Coronary artery (tissue), 2 donors: ENCODE data around the gene KLHDC4.

Experiments used
- DNase-seq: peaks from one replicate; pipeline ENCODE4 v3.0.0-alpha.2; 2017; ENCODE audit warnings: low spot score
- H3K27ac ChIP-seq, 2 donors: fragments of 200-600 bp; sonication (generic); one replicate each; pipeline ENCODE4 v1.5.1; 2016 to 2019
- H3K4me3 ChIP-seq: fragments of 200-600 bp; sonication (generic); 2 replicates; pipeline ENCODE4 v1.5.1; 2016; ENCODE audit warnings: mild to moderate bottlenecking, moderate library complexity
- TF ChIP-seq, protein P1 (sequence below): fragments of 200-600 bp; sonication (generic); IDR thresholded peaks from one replicate; pipeline ENCODE4 v1.5.1; 2019; ENCODE audit warnings: antibody characterized with exemption

Gene KLHDC4

DNA sequence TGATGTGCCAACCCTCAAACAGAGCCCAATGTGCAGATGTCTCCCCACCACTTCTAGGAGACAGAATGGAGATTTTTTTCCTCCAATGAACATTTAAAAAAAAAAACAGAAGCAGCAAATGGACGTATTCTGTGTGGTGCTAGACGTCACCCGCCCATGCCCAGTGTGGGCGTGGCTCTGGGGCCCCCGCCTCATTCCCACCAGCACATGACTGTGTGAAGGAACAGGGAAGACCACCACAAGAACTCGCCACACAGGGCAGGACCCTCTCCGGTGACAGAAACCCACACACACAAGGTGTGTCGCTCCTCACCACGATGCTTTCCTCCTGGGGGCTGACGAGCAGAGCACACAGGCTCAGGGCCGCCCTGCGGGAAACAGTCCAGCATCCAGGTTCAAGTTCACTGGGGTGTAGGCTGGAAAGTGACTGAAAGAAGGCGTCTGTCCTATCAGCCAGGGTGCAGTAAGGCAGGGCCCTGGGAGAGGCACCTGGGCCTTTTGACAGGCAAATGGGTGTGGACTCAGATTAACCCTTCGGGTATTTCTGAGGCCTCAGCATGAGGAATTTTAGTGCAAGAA, 53.5 kb downstream of the KLHDC4 start:
- TF ChIP-seq, protein P1, sequence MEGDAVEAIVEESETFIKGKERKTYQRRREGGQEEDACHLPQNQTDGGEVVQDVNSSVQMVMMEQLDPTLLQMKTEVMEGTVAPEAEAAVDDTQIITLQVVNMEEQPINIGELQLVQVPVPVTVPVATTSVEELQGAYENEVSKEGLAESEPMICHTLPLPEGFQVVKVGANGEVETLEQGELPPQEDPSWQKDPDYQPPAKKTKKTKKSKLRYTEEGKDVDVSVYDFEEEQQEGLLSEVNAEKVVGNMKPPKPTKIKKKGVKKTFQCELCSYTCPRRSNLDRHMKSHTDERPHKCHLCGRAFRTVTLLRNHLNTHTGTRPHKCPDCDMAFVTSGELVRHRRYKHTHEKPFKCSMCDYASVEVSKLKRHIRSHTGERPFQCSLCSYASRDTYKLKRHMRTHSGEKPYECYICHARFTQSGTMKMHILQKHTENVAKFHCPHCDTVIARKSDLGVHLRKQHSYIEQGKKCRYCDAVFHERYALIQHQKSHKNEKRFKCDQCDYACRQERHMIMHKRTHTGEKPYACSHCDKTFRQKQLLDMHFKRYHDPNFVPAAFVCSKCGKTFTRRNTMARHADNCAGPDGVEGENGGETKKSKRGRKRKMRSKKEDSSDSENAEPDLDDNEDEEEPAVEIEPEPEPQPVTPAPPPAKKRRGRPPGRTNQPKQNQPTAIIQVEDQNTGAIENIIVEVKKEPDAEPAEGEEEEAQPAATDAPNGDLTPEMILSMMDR: no peak
- DNase-seq: no peak
- H3K4me3 ChIP-seq: no peak overlapping the region
- H3K27ac ChIP-seq: no peak overlapping the region

DNA sequence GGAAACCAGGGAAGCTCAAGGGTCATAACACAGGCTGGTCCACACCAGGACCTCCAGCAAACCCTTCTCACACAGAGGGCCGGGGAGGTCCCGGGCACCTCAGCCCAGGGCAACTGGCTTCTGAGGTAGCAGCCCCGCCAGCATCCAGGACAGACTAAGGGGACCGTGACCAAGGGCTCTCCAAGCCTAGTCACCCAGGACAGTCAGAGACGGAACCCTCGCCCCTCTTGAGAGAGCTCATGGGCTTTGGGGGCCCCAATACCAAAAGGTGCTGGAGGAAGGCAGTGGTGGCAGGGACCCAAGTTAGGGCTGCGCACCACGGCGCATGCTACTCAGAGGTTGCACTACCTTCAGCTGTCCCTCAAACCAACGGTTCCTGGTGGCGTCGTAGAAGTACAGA, 54.9 kb downstream of the KLHDC4 start:
- TF ChIP-seq, protein P1: no peak
- H3K4me3 ChIP-seq: no peak overlapping the region
- no peak for DNase-seq
- H3K27ac ChIP-seq: no peak overlapping the region

DNA sequence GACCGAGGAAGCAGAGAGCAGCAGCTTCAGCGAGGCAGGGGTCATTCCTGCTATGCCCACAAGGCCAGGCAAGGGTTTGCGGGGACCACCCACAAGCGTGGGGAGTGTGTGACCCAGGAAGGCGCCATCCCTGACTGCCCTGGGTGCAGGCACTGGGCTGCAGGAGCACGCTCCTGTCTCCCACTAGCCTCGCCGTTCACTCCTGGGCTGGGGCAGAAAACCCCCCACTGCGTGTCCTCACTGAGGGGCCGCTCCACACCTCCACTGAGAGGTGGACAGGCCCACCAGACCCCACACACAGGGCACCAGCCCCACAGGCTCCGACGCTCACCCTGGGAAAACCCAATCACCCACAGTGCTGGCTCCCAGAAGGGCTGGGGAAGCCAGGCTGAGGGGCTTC, 56.1 kb downstream of the KLHDC4 start:
- no peak overlapping the region for H3K4me3 ChIP-seq
- TF ChIP-seq, protein P1: no peak
- no peak overlapping the region for H3K27ac ChIP-seq
- no peak for DNase-seq

DNA sequence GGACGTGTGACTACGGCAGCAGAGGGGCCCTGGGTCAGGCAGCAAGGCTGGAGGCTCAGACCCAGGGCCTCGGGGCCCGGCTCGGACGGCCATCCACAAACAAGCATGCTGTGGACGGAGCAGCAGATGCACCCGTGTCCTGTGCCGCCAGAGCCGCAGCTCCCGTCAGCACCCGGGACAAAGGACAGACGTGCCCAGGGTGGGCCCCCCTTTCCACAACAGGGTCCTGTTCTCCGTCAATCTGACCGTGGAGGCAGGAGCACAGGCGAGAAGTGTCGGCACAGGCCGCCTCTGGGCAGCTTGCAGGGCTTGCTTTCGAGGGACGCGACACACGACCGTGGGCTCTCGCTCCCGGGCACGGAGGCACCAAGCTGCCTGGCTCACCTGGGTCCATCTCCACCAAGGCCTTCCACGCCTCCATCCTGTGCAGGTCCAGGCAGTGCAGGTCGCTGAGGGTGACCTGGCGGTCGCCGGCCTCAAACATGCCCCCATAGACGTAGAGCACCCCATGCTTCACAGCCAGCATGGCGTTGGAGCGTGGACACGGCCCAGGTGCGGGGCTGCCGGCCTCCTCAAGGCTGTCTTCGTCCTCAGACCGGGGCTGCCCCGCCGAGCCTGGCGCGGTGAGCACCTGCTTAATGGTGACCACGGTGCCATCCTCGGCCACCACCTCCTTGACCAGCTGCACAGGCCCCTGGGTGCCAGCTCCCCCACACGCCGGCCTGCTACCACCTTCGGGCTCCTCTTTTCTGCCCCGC, 56.7 kb downstream of the KLHDC4 start:
- H3K4me3 ChIP-seq: no peak overlapping the region
- TF ChIP-seq, protein P1: no peak
- H3K27ac ChIP-seq: no peak overlapping the region
- no peak for DNase-seq

DNA sequence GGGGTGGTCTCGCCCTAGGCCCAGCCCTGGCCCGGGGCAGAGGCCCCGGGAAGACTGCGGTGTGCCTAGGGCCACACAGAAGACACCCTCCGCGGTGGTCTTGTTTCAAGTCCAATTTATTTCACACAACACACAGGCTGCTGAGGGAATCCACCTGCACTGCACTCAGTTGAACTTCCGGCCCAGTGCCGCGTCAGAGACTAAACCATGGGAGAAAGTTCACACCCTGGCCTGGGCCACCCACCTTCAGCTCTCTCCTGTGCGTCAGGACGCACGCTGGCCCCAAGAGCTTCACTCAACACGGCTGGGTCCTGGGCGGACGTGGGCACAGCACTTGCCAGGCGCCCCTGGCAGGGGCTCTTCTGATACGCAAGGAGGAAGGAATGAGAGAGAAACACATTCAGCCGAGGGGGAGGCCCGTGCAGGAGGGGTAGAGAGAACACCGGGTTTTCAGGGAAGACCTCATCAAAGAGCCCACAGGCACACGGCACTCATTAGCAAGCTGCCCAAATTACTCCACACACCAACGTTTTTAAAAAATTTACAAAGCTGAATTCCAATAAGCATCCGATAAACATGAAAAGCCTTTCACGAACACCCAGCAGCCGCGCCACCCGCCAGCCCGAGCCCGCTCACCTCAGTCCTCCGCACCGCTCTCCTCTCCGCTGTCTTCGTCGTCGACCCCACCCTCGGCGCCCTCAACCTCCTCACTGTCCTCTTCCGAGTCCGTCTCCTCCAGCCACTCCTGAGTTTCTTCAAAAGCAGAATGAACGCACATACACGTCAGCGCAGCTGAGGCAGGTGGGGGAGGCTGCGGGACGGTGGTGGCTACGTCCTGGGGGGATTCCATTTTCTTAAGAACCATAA, 57.8 kb downstream of the KLHDC4 start:
- DNase-seq: no peak
- H3K4me3 ChIP-seq: no peak overlapping the region
- H3K27ac ChIP-seq: no peak overlapping the region
- TF ChIP-seq, protein P1: no peak

DNA sequence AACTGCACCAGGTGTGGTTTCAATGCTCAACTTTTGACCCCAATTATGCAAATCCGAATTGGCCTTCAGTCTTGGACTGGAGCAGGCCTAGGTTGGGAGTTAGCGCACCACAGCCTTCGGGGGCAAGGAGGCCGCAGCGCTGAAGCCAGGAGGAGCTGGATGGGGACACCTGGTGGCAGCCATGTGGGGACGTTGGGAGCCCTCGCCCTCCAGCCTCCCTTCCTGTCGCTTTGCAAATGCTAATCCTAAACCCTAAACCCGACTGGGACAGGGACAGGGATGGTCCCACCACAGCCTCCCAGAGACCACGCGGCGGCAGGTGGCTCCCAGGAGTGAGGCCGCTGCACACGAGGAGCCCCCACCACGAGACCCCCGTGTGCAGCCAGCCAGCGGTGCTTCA, 58.7 kb downstream of the KLHDC4 start:
- TF ChIP-seq, protein P1: no peak
- no peak overlapping the region for H3K4me3 ChIP-seq
- H3K27ac ChIP-seq: no peak overlapping the region
- no peak for DNase-seq
